Lower leg skin (tissue), 4 donors: ENCODE results near the gene KCNJ6. TPM values are rescaled to one million over a fixed set of nuclear protein-coding genes. Genes with fewer than 3 reads are reported as not detected.

ENCODE experiments used
- DNase-seq, 2 donors: peaks; one replicate each; pipeline ENCODE4 v3.0.0-alpha.2; 2019; ENCODE audit warnings: low spot score in 2 of 2
- H3K4me3 ChIP-seq: fragments of 200-600 bp; sonication (generic); 2 replicates; pipeline ENCODE4 v1.5.1; 2017; ENCODE audit warnings: mild to moderate bottlenecking, low read depth; ENCODE audit not compliant: poor library complexity, severe bottlenecking
- CTCF ChIP-seq, 3 donors: fragments of 450-650 bp; IDR thresholded peaks; one replicate each; pipeline ENCODE4 v1.5.1; 2016; ENCODE audit warnings: antibody characterized with exemption in 3 of 3, mild to moderate bottlenecking in 3 of 3, moderate library complexity in 2 of 3
- POLR2A ChIP-seq, 2 donors: fragments of 450-650 bp; IDR thresholded peaks; one replicate each; pipeline ENCODE4 v1.6.1; 2016 to 2017; ENCODE audit warnings: antibody characterized with exemption in 2 of 2, mild to moderate bottlenecking in 1 of 2, moderate library complexity in 1 of 2
- WGBS, 2 donors: methylation state at CpG; one replicate each; pipeline ENCODE4 v1.1.5; 2018; 5-methylcytosine and 5-hydroxymethylcytosine counted together
- intact Hi-C: fragments of 100-400 bp; cut with DNase I; formaldehyde crosslinking; loops from one replicate; pipeline ENCODE4 v1.15.0; 2023; ENCODE audit warnings: low total_unique reads
- total RNA-seq, 4 donors: library from RNA; depleted of rRNA; stranded (reverse); fragments of >200 nt; gene quantifications; one replicate each; pipeline ENCODE4 v1.1.0, GENCODE V29; 2016

The KCNJ6 gene
- total RNA-seq, 4 donors from 2014 or later: 0.04 TPM; not detected in 3

- 71 to 78% methylated on average over 6 of the region's 6 CpGs for WGBS, 2 donors
- H3K4me3 ChIP-seq: no peak overlapping the region
- DNase-seq: no peak
- intact Hi-C loops: no loop called here
- TF ChIP-seq CTCF (IDR thresholded peaks at IDR 0.05) (no peak), POLR2A (IDR thresholded peaks at IDR 0.05) (no peak)
Observed at GRCh38 chr21:37833301-37833700, 83.0 kb downstream of the KCNJ6 start.

- TF ChIP-seq CTCF (IDR thresholded peaks at IDR 0.05) (no peak), POLR2A (IDR thresholded peaks at IDR 0.05) (no peak)
- no peak for DNase-seq
- 61 to 73% methylated on average over 4 of the region's 4 CpGs for WGBS, 2 donors
- H3K4me3 ChIP-seq: no peak overlapping the region
- intact Hi-C loops: no loop called here
Observed at GRCh38 chr21:37829447-37829846, 86.8 kb downstream of the KCNJ6 start.

GRCh38 chr21:37828991-37829390, 87.3 kb downstream of the KCNJ6 start:
- DNase-seq: no peak
- no peak overlapping the region for H3K4me3 ChIP-seq
- 82 to 89% methylated on average over 6 of the region's 6 CpGs for WGBS, 2 donors
- TF ChIP-seq CTCF (IDR thresholded peaks at IDR 0.05) (no peak), POLR2A (IDR thresholded peaks at IDR 0.05) (no peak)
- intact Hi-C loops: no loop called here

GRCh38 chr21:37828556-37828955, 87.7 kb downstream of the KCNJ6 start:
- intact Hi-C loops: no loop called here
- DNase-seq: no peak
- H3K4me3 ChIP-seq: no peak overlapping the region
- TF ChIP-seq CTCF (IDR thresholded peaks at IDR 0.05) (no peak), POLR2A (IDR thresholded peaks at IDR 0.05) (no peak)
- 87 to 90% methylated on average over 9 of the region's 9 CpGs for WGBS, 2 donors

GRCh38 chr21:37827913-37828312, 88.3 kb downstream of the KCNJ6 start:
- intact Hi-C loops: no loop called here
- TF ChIP-seq CTCF (IDR thresholded peaks at IDR 0.05): no peak
- TF ChIP-seq POLR2A (IDR thresholded peaks at IDR 0.05): no peak
- 81 to 95% methylated on average over 6 of the region's 6 CpGs for WGBS, 2 donors
- H3K4me3 ChIP-seq: no peak overlapping the region
- no peak for DNase-seq

- intact Hi-C loops: no loop called here
- TF ChIP-seq CTCF (IDR thresholded peaks at IDR 0.05): no peak
- no peak for TF ChIP-seq POLR2A (IDR thresholded peaks at IDR 0.05)
- H3K4me3 ChIP-seq: no peak overlapping the region
- WGBS, 2 donors: 67 to 71% methylated on average over 3 of the region's 3 CpGs
- DNase-seq: no peak
Observed at GRCh38 chr21:37821786-37822450, 94.3 kb downstream of the KCNJ6 start.
